ENCODE results near the gene GNPAT. TPM values are rescaled to one million over a fixed set of nuclear protein-coding genes. Genes with fewer than 3 reads are reported as not detected.

Gene GNPAT
- total and polyA plus RNA-seq, 2 experiments from 2014 or later, result 32.8 to 45.4 TPM

GRCh38 chr1:231196307-231196706 is 44.7 kb upstream of the GNPAT start (continued):
- TF ChIP-seq ZNF462 (CRISPR knock-in tag; IDR thresholded peaks at IDR 0.05), result no peak
- TF ChIP-seq STAT1 (IDR thresholded peaks at IDR 0.05; ENCODE audit: unreplicated experiment), result no peak
- TF ChIP-seq POLR2AphosphoS5 (IDR thresholded peaks at IDR 0.05; ENCODE audit: low read depth), result no peak
- no peak for TF ChIP-seq CTCF (conservative IDR thresholded peaks at IDR 0.05; ENCODE audit: low read depth in 2 of 2)
- TF ChIP-seq EZH2 (IDR thresholded peaks at IDR 0.05; ENCODE audit: low read depth, unreplicated experiment), result no peak

GRCh38 chr1:231196728-231197127 is 44.3 kb upstream of the GNPAT start:
- no peak for DNase-seq (ENCODE audit: low spot score)
- Histone ChIP-seq H3K36me3 (ENCODE audit: insufficient read depth) (no peaks in the 10 kb centered on the region), H3K27ac (ENCODE audit: low read depth) (no peak overlapping the region), H3K4me2 (no peak overlapping the region), H3K9me2 (ENCODE audit: insufficient read depth) (no peaks in the 10 kb centered on the region), H3K4me3 (no peak overlapping the region), H4K20me1 (replicated peaks; ENCODE audit: insufficient read depth) (no peaks in the 10 kb centered on the region), H3K79me2 (replicated peaks; ENCODE audit: insufficient read depth) (no peaks in the 10 kb centered on the region), H3F3A (replicated peaks; ENCODE audit: low read depth) (no peaks in the 10 kb centered on the region), H3K27me3 (ENCODE audit: insufficient read depth) (no peaks in the 10 kb centered on the region), H2AFZ (no peak overlapping the region), H3K4me1 (ENCODE audit: insufficient read depth) (no peaks in the 10 kb centered on the region)
- Mint-ChIP-seq H3K4me3 (no peak overlapping the region), H3K27ac (no peak overlapping the region), H3K27me3 (ENCODE audit: insufficient read depth, low read depth, poor library complexity) (peaks cover 16% of the 10 kb centered on the region), H3K36me3 (ENCODE audit: low read depth) (no peaks in the 10 kb centered on the region), H3K4me1 (peaks cover 3% of the 10 kb centered on the region; the same call in 2 of the 3 replicates), H3K9me3 (no peaks in the 10 kb centered on the region)
- TF ChIP-seq ETS1 (IDR thresholded peaks at IDR 0.05) (no peak), JUNB (IDR thresholded peaks at IDR 0.05; ENCODE audit: unreplicated experiment) (no peak), STAT1 (IDR thresholded peaks at IDR 0.05; ENCODE audit: unreplicated experiment) (no peak)
- ATAC-seq, result no peak

All from GM23338 (cell line).